Measurements from ENCODE around the gene CST9L. TPM values are rescaled to one million over a fixed set of nuclear protein-coding genes. Genes with fewer than 3 reads are reported as not detected.

Gene CST9L
- total RNA-seq, 1 donor, result not detected

GRCh38 chr20:23551383-23551782, 16.9 kb downstream of the CST9L start:
- no peak for TF ChIP-seq CTCF (IDR thresholded peaks at IDR 0.05; ENCODE audit: extremely low read depth, low read depth, low read length)
- H3K27me3 ChIP-seq (ENCODE audit: insufficient read depth, low read length), result no peaks in the 10 kb centered on the region
- DNase-seq (ENCODE audit: insufficient read length, low spot score, missing footprints), result no peak
- no peaks in the 10 kb centered on the region for H3K36me3 ChIP-seq (ENCODE audit: insufficient read depth, low read length)
- H3K4me1 ChIP-seq (ENCODE audit: insufficient read depth, low read length), result no peaks in the 10 kb centered on the region
- no peaks in the 10 kb centered on the region for H3K79me2 ChIP-seq (ENCODE audit: insufficient read depth, low read length)
- H3K27ac ChIP-seq (ENCODE audit: low read depth, low read length), result no peak overlapping the region
- no peak overlapping the region for H3K4me3 ChIP-seq (ENCODE audit: insufficient read depth, low read length)
- H4K20me1 ChIP-seq (ENCODE audit: insufficient read depth, low read length), result no peaks in the 10 kb centered on the region
- H3K4me2 ChIP-seq (ENCODE audit: insufficient read depth, low read length), result no peak overlapping the region
- H2AFZ ChIP-seq (ENCODE audit: low read length), result no peak overlapping the region
- no peaks in the 10 kb centered on the region for H3K9me3 ChIP-seq (ENCODE audit: low read depth, low read length)

DNA sequence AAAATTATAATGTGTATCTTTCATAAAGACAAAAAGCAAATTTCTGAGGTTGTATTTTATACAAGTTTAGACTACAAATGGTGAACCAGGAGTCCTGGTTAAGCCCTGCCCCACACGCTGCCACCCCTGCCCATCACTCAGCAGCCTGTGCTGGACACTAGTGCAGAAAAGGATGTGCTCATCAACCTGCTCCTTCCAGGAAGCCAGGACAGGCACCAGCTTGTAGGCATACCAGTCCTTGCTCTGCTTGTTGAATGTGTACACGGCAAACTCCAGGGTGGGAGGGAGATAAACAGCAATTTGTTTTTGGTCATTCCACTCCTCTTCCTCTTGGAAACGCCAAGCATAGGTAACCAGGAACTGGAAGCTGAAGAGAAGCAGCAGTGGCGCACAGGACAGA, 18.1 kb downstream of the CST9L start:
- Histone ChIP-seq H3K4me3 (ENCODE audit: insufficient read depth, low read length) (no peak overlapping the region), H3K36me3 (ENCODE audit: insufficient read depth, low read length) (no peaks in the 10 kb centered on the region), H3K4me1 (ENCODE audit: insufficient read depth, low read length) (no peaks in the 10 kb centered on the region), H3K27me3 (ENCODE audit: insufficient read depth, low read length) (peaks cover 2% of the 10 kb centered on the region), H3K27ac (ENCODE audit: low read depth, low read length) (no peak overlapping the region), H2AFZ (ENCODE audit: low read length) (no peak overlapping the region), H3K4me2 (ENCODE audit: insufficient read depth, low read length) (no peak overlapping the region), H4K20me1 (ENCODE audit: insufficient read depth, low read length) (no peaks in the 10 kb centered on the region), H3K9me3 (ENCODE audit: low read depth, low read length) (no peaks in the 10 kb centered on the region), H3K79me2 (ENCODE audit: insufficient read depth, low read length) (no peaks in the 10 kb centered on the region)
- TF ChIP-seq CTCF (IDR thresholded peaks at IDR 0.05; ENCODE audit: extremely low read depth, low read depth, low read length), result no peak
- DNase-seq (ENCODE audit: insufficient read length, low spot score, missing footprints), result no peak

DNA sequence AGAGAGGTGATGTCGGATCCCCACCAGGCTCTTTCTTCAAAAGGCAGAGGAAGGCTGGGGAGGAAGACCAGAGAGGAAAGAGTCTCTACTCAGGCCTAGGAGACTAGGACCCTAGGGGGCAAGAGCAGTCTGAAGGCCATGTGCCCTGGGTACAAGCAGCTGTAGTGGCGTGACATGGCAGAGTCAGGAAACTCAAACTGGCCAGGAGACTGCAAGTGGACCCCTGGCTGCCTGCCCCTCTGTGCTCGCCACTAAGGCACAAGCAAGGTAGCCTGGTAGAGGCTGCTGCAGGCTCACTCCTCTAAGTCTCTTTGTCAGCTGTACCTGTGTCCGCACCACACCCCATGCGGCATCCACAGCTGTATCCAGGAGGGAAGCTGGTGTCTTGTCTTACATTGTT, 19.9 kb downstream of the CST9L start:
- Histone ChIP-seq H3K4me1 (ENCODE audit: insufficient read depth, low read length) (no peaks in the 10 kb centered on the region), H3K79me2 (ENCODE audit: insufficient read depth, low read length) (no peaks in the 10 kb centered on the region), H4K20me1 (ENCODE audit: insufficient read depth, low read length) (no peaks in the 10 kb centered on the region), H3K27me3 (ENCODE audit: insufficient read depth, low read length) (peaks cover 2% of the 10 kb centered on the region), H3K4me3 (ENCODE audit: insufficient read depth, low read length) (no peak overlapping the region), H3K27ac (ENCODE audit: low read depth, low read length) (no peak overlapping the region), H2AFZ (ENCODE audit: low read length) (no peak overlapping the region), H3K9me3 (ENCODE audit: low read depth, low read length) (no peaks in the 10 kb centered on the region), H3K36me3 (ENCODE audit: insufficient read depth, low read length) (no peaks in the 10 kb centered on the region), H3K4me2 (ENCODE audit: insufficient read depth, low read length) (no peak overlapping the region)
- TF ChIP-seq CTCF (IDR thresholded peaks at IDR 0.05; ENCODE audit: extremely low read depth, low read depth, low read length), result no peak
- peak; percentile 42 for DNase-seq (ENCODE audit: insufficient read length, low spot score, missing footprints)

DNA sequence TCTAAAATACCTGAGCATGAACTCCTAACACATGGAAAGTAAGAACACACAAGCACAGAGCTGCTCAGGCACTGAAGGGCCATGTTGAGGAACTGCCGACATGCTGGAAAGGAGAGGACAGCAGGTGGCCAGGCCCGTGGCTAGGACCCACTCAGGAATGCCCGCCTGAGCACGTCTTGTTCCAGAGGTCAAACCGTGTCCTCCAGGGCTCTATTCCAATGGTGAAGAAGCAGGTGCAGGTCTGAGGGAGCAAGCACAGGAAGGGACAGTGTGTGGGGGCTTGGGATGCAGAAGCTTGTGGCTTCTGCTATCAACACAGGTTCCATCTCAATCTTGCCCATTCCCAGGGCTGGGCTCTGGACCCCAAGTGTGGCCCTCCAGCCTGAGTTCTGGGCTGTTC, 20.7 kb downstream of the CST9L start:
- H3K36me3 ChIP-seq (ENCODE audit: insufficient read depth, low read length), result no peaks in the 10 kb centered on the region
- no peak overlapping the region for H2AFZ ChIP-seq (ENCODE audit: low read length)
- H3K4me3 ChIP-seq (ENCODE audit: insufficient read depth, low read length), result no peak overlapping the region
- no peaks in the 10 kb centered on the region for H3K79me2 ChIP-seq (ENCODE audit: insufficient read depth, low read length)
- peaks cover 2% of the 10 kb centered on the region for H3K27me3 ChIP-seq (ENCODE audit: insufficient read depth, low read length)
- H3K4me2 ChIP-seq (ENCODE audit: insufficient read depth, low read length), result no peak overlapping the region
- no peak for DNase-seq (ENCODE audit: insufficient read length, low spot score, missing footprints)
- H3K4me1 ChIP-seq (ENCODE audit: insufficient read depth, low read length), result no peaks in the 10 kb centered on the region
- TF ChIP-seq CTCF (IDR thresholded peaks at IDR 0.05; ENCODE audit: extremely low read depth, low read depth, low read length), result no peak
- no peaks in the 10 kb centered on the region for H4K20me1 ChIP-seq (ENCODE audit: insufficient read depth, low read length)
- no peak overlapping the region for H3K27ac ChIP-seq (ENCODE audit: low read depth, low read length)
- no peaks in the 10 kb centered on the region for H3K9me3 ChIP-seq (ENCODE audit: low read depth, low read length)
